Stomach (tissue), 4 donors: ENCODE results near the gene FAS.

Experiments
- CTCF ChIP-seq, 7 experiments: fragments of 450-650 bp in 4 of 7; fragments of 200-600 bp in 3 of 7; sonication (generic) in 3 of 7; IDR thresholded peaks; one replicate each; pipeline ENCODE4 v1.5.1; 2016 to 2019; ENCODE audit warnings: antibody characterized with exemption in 7 of 7, control low read depth in 2 of 7, mild to moderate bottlenecking in 1 of 7
- EP300 ChIP-seq: sonication (generic); formaldehyde crosslinking; IDR thresholded peaks from one replicate; pipeline ENCODE4 v1.6.1; 2017; ENCODE audit warnings: antibody characterized with exemption
- POLR2A ChIP-seq, 4 donors: fragments of 450-650 bp; IDR thresholded peaks; one replicate each; pipeline ENCODE4 v1.6.1; 2016; ENCODE audit warnings: antibody characterized with exemption in 4 of 4, control low read depth in 2 of 4, mild to moderate bottlenecking in 1 of 4, moderate library complexity in 1 of 4
- POLR2AphosphoS5 ChIP-seq, 3 donors: sonication (generic); formaldehyde crosslinking; IDR thresholded peaks; one replicate each; pipeline ENCODE4 v1.6.1; 2016; ENCODE audit warnings: antibody characterized with exemption in 3 of 3

DNA sequence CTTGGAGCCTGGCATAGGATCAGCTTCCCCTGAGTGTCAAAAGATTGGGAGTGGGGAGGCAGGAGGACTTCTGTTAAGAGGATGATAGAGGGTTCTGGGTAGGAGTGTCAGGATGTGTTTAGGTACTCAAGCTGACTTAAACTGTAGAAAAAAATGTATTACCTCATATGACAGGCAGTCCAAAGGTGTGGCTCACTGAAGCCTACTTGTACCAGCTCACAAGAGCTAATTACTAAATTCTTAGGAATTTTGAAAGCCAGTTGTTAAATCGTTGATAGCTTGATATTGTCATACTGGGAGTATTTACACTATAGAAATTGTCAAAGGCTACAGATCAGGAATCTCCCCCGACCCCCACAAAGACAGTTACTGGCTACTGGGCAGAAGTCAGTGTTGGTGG lies 32.1 kb downstream of the FAS start:
- TF ChIP-seq CTCF (IDR thresholded peaks at IDR 0.05) (no peak), POLR2AphosphoS5 (IDR thresholded peaks at IDR 0.05) (no peak), EP300 (no peak), POLR2A (IDR thresholded peaks at IDR 0.05) (no peak)
